HG02973 (cell line): Measurements from ENCODE around the gene ASCC1.
A peak's percentile ranks its signal among the peaks of the same experiment; 100 is the strongest.
"Not testable (repeated sequence)": the region's sequence is repeated elsewhere in the genome, so short reads cannot be mapped to it uniquely, and the experiment has no call there.

ENCODE experiments used
- ATAC-seq: cut with Tn5 transposase; IDR thresholded peaks from one replicate; pipeline ENCODE4 v1.9.1; 2021; ENCODE audit warnings: moderate library complexity; ENCODE audit not compliant: unreplicated experiment

ASCC1 gene

GRCh38 chr10:72249176-72249862 lies 33.2 kb upstream of the ASCC1 start:
- not testable (repeated sequence) for ATAC-seq

DNA sequence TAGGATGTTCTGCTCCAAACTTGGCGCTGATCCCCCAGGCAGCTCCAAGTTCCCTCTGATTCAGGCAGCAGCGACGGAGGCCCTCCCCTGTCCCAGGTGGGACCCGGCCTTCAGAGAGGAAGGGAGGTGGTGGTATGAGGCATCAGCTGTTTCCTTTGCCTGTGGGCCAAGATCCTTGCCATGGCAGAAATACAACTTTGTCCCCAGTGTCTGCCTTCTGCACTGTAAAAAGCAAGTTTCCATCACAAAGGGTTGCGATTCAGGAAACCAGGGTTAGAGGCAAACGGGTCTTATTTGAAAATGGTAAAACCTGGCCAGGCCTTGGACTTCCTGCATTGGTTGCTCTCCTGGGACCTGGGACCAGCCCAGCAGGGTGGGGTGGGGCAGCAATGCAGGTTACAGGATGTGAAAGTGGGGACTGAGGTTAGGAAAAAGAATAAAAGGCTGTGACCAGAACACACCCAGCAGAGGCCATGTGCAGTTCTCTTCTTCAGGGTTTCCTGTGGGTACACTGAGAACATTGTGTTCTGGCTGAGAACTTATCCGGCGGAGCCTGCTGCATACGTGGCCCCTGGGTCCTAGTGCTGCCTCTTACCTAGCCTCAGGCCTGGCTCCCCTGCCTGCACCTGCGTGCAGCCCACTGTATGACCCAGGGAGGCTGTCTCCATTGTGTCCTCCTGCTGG lies 32.5 kb upstream of the ASCC1 start:
- peak; percentile 84 for ATAC-seq

GRCh38 chr10:72245949-72246525 lies 30.0 kb upstream of the ASCC1 start:
- no peak for ATAC-seq

- no peak for ATAC-seq
Measured at GRCh38 chr10:72244573-72245038, 28.5 kb upstream of the ASCC1 start.

DNA sequence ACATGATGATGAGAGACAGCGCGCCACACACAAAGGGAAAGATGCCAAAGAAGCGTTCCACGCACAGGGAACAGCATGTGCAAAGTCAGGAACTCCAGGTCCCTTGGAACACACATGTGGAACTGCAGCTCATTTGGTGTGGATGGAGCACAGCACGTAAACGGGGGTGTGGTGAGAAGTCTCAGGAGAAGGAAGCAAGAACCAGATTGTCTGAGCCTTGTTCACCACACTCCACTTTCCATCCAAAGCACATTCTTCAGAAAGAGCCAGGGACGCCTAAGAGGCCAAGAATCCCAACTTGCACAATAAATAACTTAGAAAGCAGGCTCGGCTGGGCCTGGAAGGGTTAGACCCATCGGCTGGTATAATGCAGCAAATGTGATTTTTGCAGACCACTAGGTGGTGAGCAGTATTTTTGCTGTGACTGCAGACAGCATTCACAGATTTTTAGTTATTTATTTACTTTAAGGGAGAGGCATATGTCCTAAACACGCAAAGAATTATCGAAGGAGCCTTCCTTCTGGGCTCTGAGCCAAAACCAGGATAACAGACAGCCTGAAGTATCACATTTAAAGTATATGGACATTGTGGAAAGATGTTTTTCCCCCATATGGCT lies 27.9 kb upstream of the ASCC1 start:
- no peak for ATAC-seq

- no peak for ATAC-seq
Measured at GRCh38 chr10:72242675-72243074, 26.6 kb upstream of the ASCC1 start.

DNA sequence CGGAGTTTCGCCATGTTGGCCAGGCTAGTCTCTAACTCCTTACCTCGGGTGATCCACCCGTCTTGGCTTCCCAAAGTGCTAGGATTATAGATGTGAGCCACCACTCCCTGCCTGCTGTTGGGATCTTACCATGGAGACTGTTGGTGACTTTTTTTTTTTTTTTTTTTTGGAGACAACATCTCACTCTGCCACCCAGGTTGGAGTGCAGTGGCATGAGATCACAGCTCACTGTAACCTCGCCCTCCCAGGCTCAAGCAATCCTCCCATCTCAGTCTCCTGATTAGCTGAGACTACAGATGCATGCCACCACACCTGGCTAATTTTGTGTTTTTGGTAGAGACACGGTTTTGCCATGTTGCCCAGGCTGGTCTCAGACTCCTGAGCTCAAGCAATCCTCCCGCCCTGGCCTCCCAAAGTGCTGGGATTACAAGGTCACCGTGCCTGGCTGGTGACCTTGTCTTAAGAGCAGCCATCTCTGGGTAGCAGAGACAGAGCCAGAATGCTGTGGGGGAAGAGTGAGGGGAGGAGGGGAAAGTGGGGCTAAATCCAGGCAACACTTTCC lies 25.7 kb upstream of the ASCC1 start:
- ATAC-seq = no peak

- no peak for ATAC-seq
Measured at GRCh38 chr10:72240371-72240770, 24.3 kb upstream of the ASCC1 start.

- no peak for ATAC-seq
Measured at GRCh38 chr10:72239409-72239808, 23.3 kb upstream of the ASCC1 start.

- no peak for ATAC-seq
Measured at GRCh38 chr10:72238392-72239175, 22.5 kb upstream of the ASCC1 start.

GRCh38 chr10:72235544-72236279 lies 19.6 kb upstream of the ASCC1 start:
- ATAC-seq = no peak

- no peak for ATAC-seq
Measured at GRCh38 chr10:72234560-72235095, 18.6 kb upstream of the ASCC1 start.

GRCh38 chr10:72233621-72234020 lies 17.5 kb upstream of the ASCC1 start:
- ATAC-seq = no peak

- no peak for ATAC-seq
Measured at GRCh38 chr10:72229261-72230251, 13.5 kb upstream of the ASCC1 start.

- no peak for ATAC-seq
Measured at GRCh38 chr10:72228318-72228751, 12.3 kb upstream of the ASCC1 start.

GRCh38 chr10:72227826-72228225 lies 11.8 kb upstream of the ASCC1 start:
- ATAC-seq = no peak

GRCh38 chr10:72226418-72227027 lies 10.4 kb upstream of the ASCC1 start:
- no peak for ATAC-seq

DNA sequence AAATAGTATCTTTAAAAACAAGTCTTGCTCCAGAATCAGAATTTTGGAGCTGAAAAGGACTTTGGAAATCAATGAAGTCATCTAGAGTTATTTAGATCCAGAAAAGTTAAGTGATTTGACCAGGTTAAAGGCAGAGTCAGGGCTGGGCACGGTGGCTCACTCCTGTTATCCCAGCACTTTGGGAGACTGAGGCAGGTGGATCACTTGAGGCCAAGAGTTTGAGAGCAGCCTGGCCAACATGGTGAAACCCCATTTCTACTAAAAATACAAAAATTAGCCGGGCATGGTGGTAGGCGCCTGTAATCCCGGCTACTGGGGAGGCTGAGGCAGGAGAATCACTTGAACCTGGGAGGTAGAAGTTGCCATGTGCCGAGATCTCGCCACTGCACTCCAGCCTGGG lies 8.1 kb upstream of the ASCC1 start:
- ATAC-seq = not testable (repeated sequence)
